Effector CD8-positive, alpha-beta T cell (primary cell): Measurements from ENCODE around the gene ZSWIM2.
"Not testable (repeated sequence)": the region's sequence is repeated elsewhere in the genome, so short reads cannot be mapped to it uniquely, and the experiment has no call there.

Experiments used
- DNase-seq: peaks from one replicate; lab custom pipeline; 2025; lab: John Stamatoyannopoulos, UW
- total RNA-seq, 4 experiments: gene quantifications; one replicate each; lab custom pipeline; 2026; lab: John Stamatoyannopoulos, UW

Gene ZSWIM2, protein sequence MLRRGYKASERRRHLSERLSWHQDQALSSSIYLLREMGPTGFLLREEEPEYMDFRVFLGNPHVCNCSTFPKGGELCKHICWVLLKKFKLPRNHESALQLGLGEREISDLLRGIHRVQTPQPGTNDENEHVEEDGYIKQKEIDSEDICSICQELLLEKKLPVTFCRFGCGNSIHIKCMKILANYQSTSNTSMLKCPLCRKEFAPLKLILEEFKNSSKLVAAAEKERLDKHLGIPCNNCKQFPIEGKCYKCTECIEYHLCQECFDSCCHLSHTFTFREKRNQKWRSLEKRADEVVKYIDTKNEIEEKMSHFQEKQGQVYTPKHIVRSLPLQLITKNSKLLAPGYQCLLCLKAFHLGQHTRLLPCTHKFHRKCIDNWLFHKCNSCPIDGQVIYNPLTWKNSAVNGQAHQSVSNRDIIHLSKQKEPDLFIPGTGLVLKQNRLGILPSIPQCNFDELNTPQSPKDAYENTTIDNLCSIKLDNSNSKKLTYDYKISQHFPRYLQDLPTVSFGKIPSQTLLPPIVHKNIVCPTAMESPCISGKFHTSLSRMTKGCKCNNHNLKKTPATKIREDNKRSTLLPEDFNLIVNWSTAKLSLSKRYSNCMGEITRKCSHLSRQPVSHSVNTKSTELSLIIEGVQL
- total RNA-seq = 0 reads per million in 4 experiments

- DNase-seq = no peak
These were observed at the start of gene ZSWIM2 for GRCh38 chr2:186848873-186849578. Gene ZSWIM2 (minus strand): TSS chr2:186849170. CDS start chr2:186849130, 40 bp downstream.

- not testable (repeated sequence) for DNase-seq
These were observed 47.2 kb upstream of the ZSWIM2 start for GRCh38 chr2:186896220-186896619.

GRCh38 chr2:186895451-186895850 is 46.5 kb upstream of the ZSWIM2 start:
- no peak for DNase-seq

DNA sequence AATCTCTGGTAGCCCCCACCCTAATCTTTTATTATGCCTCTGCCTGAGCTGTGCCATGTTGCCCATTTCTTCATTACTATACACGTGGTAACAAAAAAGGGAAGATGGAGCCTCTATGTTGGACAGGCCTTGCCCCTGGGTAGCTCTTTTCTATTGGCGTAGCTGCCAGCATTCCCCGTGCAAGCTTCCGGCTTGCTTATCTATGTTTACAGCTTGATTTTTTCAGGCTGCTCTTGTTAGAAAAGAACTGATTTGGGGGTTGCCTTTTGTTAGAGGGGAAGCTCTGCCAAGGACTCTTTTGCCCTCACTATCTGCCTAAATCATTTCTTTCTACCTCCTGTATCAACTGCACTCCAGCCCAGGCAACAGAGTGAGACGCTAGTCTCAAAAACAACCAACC is 45.5 kb upstream of the ZSWIM2 start:
- no peak for DNase-seq

GRCh38 chr2:186892821-186893220 is 43.9 kb upstream of the ZSWIM2 start:
- no peak for DNase-seq

DNA sequence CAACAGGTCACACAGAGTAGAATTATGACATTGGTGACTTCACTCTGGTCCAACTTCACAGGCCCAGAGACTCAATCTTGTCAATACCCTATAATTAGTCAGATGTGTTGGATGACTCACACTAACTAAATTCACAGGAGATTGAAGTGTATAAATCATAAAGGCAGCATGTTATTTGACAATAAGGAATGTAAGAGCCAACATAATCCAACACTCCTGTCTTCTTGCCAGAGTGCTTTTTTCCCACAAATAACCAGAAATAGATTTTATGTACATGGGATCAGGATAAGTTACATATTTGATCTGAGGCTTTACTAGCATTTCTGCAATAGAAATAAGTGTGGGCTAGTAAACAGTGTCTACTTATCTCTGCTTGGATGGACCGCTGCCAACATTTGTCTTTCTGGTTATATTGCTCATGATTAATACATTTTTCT is 42.2 kb upstream of the ZSWIM2 start:
- no peak for DNase-seq

GRCh38 chr2:186889101-186889879 is 40.3 kb upstream of the ZSWIM2 start:
- DNase-seq = no peak

GRCh38 chr2:186887107-186888090 is 38.4 kb upstream of the ZSWIM2 start:
- DNase-seq = no peak

DNA sequence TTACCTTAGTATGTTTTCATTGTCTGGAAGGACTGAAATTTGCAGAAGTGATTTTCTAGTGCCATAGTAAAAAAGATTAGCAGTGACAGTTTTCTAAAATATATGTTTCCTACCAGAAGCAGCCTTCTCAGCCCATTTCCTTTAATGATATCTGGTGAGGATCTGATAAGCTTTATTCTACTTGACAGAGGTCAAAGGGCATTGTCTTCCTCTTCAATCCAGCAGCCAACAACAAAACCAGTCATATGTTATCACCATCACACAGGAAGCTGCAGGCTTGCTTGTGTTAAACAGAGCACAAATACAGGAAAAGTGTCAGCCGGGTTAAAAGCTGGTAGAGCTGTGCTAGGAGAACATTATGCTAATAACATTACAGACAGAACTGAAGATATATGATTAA is 35.6 kb upstream of the ZSWIM2 start:
- no peak for DNase-seq

DNA sequence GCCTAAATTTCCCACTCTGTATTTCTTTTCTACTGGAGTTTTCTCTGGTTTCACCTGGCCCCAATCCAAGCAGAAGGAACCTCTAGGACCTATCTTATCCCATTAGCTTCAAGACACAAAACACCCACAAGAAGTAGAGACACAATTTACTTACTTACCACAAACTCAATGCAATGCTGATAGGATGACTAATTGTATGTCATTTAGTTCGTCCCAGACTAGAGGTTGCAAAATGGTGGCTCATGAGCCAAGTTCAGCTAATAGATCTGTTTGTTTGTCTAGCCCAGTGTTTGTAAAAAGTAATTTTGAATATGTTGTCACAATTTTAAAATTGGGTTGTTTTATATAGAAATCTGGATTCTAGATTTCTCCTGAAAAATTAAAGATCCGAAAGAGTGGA is 34.7 kb upstream of the ZSWIM2 start:
- DNase-seq = no peak

DNA sequence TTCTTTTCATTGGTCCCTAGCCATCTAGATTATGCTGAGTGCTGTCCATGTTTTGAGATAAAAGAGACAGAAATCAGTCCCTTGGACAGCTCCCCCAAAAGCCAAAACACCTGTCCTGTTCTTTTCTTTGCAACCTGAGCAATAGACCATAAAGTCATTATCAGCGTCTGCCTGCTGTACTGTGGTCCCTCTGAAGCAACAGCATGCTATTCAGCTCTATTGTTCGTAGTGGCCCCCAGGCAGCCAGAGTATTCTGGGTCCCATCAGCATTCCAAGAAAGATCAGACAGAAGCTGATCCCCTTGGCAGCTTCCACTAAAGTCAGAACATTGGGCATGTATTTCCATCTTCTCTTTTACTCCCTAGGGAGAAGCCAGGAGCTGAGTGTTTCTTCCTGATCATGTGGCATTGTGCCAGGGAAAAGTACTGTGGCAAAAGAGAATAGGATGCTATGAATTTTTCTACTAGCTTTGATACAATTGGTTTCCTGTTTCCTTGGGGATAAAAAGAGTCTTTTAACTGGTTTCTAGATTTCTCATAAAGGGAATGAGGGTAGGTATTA is 33.6 kb upstream of the ZSWIM2 start:
- no peak for DNase-seq

DNA sequence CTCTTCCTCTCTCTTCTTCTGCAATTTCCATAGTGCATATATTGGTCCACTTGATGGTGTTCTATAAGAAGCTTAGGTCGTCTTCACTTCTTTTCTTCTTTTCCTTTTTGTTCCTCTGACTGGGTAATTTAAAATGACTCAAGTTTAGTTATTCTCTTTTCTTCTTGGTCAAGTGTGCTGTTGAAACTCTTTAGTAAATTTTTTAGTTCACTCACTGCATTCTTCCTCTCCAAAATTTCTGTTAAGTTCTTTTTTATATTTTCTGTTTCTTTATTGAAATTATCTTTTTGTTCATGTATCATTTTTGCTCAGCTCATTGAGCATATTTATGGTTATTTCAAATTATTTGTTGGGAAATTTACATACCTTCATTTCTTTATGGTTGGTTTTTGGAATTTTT is 32.7 kb upstream of the ZSWIM2 start:
- no peak for DNase-seq

GRCh38 chr2:186879312-186879711 is 30.3 kb upstream of the ZSWIM2 start:
- DNase-seq = no peak

DNA sequence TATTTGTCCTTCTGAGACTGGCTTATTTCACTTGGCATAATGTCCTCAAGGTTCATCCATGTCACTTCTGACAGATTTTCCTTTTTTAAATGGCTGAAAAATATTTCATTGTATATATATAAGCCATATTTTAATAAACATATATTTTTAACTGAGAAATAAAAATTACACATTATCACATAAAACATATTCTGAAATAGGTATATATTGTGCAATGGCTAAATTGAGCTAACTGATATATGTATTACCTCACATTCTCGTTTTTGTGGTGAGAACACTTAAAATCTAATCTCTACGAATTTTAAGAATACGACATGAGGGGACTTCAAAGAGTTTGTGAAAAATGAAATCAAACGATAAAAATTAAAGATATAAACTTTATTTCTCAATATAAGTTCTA is 25.7 kb upstream of the ZSWIM2 start:
- DNase-seq = no peak

DNA sequence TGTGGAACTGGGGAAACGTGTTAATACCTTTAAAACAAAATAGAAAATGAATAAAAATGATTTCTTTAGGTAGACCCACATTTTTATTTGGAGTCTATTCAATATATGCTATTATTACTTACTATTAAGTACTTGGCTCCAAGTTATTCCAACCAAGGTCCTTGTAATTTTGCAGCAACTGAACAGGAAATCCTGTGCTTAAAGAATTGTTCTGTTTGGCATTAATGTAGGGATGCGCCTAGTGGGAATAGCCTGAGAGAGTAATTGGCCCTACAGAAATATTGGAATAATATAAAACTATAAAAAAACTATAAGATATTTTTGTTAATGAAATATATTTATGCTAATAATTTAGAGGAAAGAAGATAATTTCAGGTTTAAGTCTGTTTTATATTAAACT is 22.9 kb upstream of the ZSWIM2 start:
- no peak for DNase-seq

- DNase-seq = no peak
These were observed 19.4 kb upstream of the ZSWIM2 start for GRCh38 chr2:186868344-186868743.

- DNase-seq = no peak
These were observed 14.1 kb upstream of the ZSWIM2 start for GRCh38 chr2:186862869-186863709.

DNA sequence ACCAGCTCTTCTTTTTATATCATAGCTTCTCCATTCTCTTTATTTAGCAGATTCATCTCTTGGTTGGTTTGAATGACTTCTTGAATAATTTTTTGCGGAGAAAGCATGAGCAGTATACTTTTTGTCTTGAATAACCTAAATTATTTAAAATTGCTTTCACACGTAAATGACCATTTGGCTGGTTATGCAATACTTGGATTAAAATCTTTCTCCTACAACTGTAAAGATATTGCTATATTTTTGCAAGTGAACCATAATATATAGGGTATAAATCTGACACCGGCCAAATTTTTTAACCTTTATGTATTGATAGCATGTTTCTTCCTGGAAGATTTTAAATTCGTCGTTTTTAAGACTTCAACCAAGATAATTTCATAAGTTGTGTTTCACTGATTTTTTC is 6.2 kb upstream of the ZSWIM2 start:
- DNase-seq = no peak

DNA sequence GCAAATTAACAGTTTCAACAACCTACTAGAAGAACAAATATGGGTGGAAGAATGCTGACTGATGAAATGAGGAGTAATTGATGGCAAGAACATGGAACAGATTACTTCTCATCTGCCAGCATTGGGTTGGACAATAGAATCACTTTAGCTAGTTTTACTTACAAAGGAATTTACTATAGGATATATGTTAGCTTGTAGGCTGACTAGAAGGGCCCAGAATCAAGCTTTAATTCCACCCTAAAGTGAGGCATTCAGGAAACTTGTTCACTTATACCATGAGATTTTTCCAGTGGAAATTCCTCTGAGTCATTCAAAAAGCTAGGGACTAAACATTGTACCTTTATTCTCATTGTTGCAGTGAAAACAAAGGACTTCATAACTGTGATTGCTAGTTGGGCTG is 5.0 kb upstream of the ZSWIM2 start:
- DNase-seq = no peak
